A673 (cell line): ENCODE measurements around the gene MMP2. TPM values are rescaled to one million over a fixed set of nuclear protein-coding genes. Genes with fewer than 3 reads are reported as not detected.

Experiments used
- BruUV-seq: library from RNA; stranded (reverse); fragments of 400-500 nt; replicated peaks from 2 replicates; lab custom pipeline; 2021; lab: Mats Ljungman, UMichigan
- CTCF ChIA-PET: fragments of 300-600 bp; sonication (Branson Sonifier 250); formaldehyde crosslinking; loops from one replicate; lab custom pipeline; 2022; ENCODE audit warnings: antibody characterized with exemption; lab: Charles Lee
- POLR2A ChIA-PET: fragments of 300-600 bp; sonication (Branson Sonifier 250); formaldehyde crosslinking; loops from one replicate; lab custom pipeline; 2022; ENCODE audit warnings: antibody characterized with exemption; ENCODE audit not compliant: low non-redundant PET; lab: Charles Lee
- DNase-seq: peaks from one replicate; pipeline ENCODE4 v3.0.0-alpha.2; 2015; ENCODE audit warnings: low spot score
- H3K27ac ChIP-seq: fragments of 200-600 bp; sonication (generic); 2 replicates; pipeline ENCODE4 v1.5.1; 2016; ENCODE audit warnings: mixed run types, low read depth, mild to moderate bottlenecking, mixed read lengths, antibody characterized with exemption, low read length; ENCODE audit not compliant: poor library complexity, severe bottlenecking
- H3K27me3 ChIP-seq: fragments of 200-600 bp; sonication (generic); replicated peaks from 2 replicates; pipeline ENCODE4 v1.6.1; 2017; ENCODE audit warnings: mixed run types, low read depth, mild to moderate bottlenecking, mixed read lengths, antibody characterized with exemption, low read length; ENCODE audit not compliant: insufficient read depth, poor library complexity
- H3K36me3 ChIP-seq: fragments of 200-600 bp; sonication (generic); 2 replicates; pipeline ENCODE4 v1.6.1; 2016; ENCODE audit warnings: mixed run types, mild to moderate bottlenecking, mixed read lengths, antibody characterized with exemption, low read length; ENCODE audit not compliant: insufficient read depth, poor library complexity, severe bottlenecking
- H3K4me1 ChIP-seq: fragments of 200-600 bp; sonication (generic); 2 replicates; pipeline ENCODE4 v1.6.1; 2017; ENCODE audit warnings: mixed run types, mild to moderate bottlenecking, mixed read lengths, antibody characterized with exemption, low read length; ENCODE audit not compliant: insufficient read depth, poor library complexity, severe bottlenecking
- H3K4me3 ChIP-seq: fragments of 200-600 bp; sonication (generic); 2 replicates; pipeline ENCODE4 v1.5.1; 2016; ENCODE audit warnings: low read depth, mixed run types, mild to moderate bottlenecking, mixed read lengths, low read length; ENCODE audit not compliant: poor library complexity, severe bottlenecking
- H3K9me3 ChIP-seq: fragments of 200-600 bp; sonication (generic); 2 replicates; pipeline ENCODE4 v1.6.1; 2016; ENCODE audit warnings: mixed run types, low read depth, mild to moderate bottlenecking, mixed read lengths, antibody characterized with exemption, low read length; ENCODE audit not compliant: poor library complexity, severe bottlenecking
- CTCF ChIP-seq: fragments of 300-800, 200-600 bp; sonication (generic); conservative IDR thresholded peaks from 2 replicates; pipeline ENCODE4 v1.5.1; 2017; ENCODE audit warnings: low read depth, mild to moderate bottlenecking, antibody characterized with exemption, low read length, moderate library complexity, mixed read lengths
- EZH2 ChIP-seq: fragments of 200-600 bp; sonication (generic); IDR thresholded peaks from 2 replicates; pipeline ENCODE4 v1.6.1; 2017; ENCODE audit warnings: borderline replicate concordance, low read depth, mild to moderate bottlenecking, mixed read lengths, antibody characterized with exemption, low read length; ENCODE audit not compliant: poor library complexity, severe bottlenecking
- intact Hi-C: fragments of 100-400 bp; cut with micrococcal nuclease; formaldehyde crosslinking; loops from one replicate; pipeline ENCODE4 v1.10.0; 2022; ENCODE audit not compliant: unreplicated experiment
- total RNA-seq: library from RNA; stranded (reverse); gene quantifications from 2 replicates; pipeline ENCODE4 v1.2.3, GENCODE V29; 2021

Gene MMP2
- total RNA-seq, 1 experiment from 2014 or later = 36.2 TPM

- CTCF ChIA-PET = no interaction called here
- H3K9me3 ChIP-seq = no peaks in the 10 kb centered on the region
- POLR2A ChIA-PET = no interaction called here
- no TSS peak for BruUV-seq
- no peak overlapping the region for H3K4me3 ChIP-seq
- TF ChIP-seq EZH2 (no peak), CTCF (no peak)
- no peaks in the 10 kb centered on the region for H3K27me3 ChIP-seq
- no peak overlapping the region for H3K27ac ChIP-seq
- no peaks in the 10 kb centered on the region for H3K36me3 ChIP-seq
- peaks cover 33% of the 10 kb centered on the region for H3K4me1 ChIP-seq
- intact Hi-C loops = no loop called here
- no peak for DNase-seq
Observed at GRCh38 chr16:55497558-55497957, 18.6 kb downstream of the MMP2 start.

- BruUV-seq = no TSS peak
- intact Hi-C loops = no loop called here
- Histone ChIP-seq H3K36me3 (no peaks in the 10 kb centered on the region), H3K4me1 (peaks cover 38% of the 10 kb centered on the region), H3K27me3 (no peaks in the 10 kb centered on the region), H3K4me3 (no peak overlapping the region), H3K9me3 (no peaks in the 10 kb centered on the region), H3K27ac (no peak overlapping the region)
- no peak for DNase-seq
- TF ChIP-seq EZH2 (no peak), CTCF (no peak)
- ChIA-PET POLR2A (no interaction called here), CTCF (no interaction called here)
Observed at GRCh38 chr16:55498101-55498500, 19.1 kb downstream of the MMP2 start.

- Histone ChIP-seq H3K4me3 (no peak overlapping the region), H3K4me1 (peaks cover 38% of the 10 kb centered on the region), H3K27ac (no peak overlapping the region), H3K9me3 (no peaks in the 10 kb centered on the region), H3K36me3 (no peaks in the 10 kb centered on the region), H3K27me3 (no peaks in the 10 kb centered on the region)
- TF ChIP-seq CTCF (no peak), EZH2 (no peak)
- CTCF ChIA-PET = no interaction called here
- no TSS peak for BruUV-seq
- DNase-seq = no peak
- intact Hi-C loops = no loop called here
- POLR2A ChIA-PET = no interaction called here
Observed at GRCh38 chr16:55499281-55499680, 20.3 kb downstream of the MMP2 start.
